CD14-positive monocyte (primary cell): ENCODE results near the gene B3GAT2. TPM values are rescaled to one million over a fixed set of nuclear protein-coding genes. Genes with fewer than 3 reads are reported as not detected.

Source experiments
- DNase-seq, 3 donors: peaks; one replicate each; pipeline ENCODE4 v3.0.0-alpha.2; 2011 to 2022
- H2AFZ ChIP-seq: 2 replicates; pipeline ENCODE4 v1.6.0; 2012; ENCODE audit warnings: mild to moderate bottlenecking, low read depth, low read length, inconsistent platforms; ENCODE audit not compliant: insufficient read depth, poor library complexity, severe bottlenecking
- H3K27ac ChIP-seq, 2 donors: 1 replicate in 1 of 2; 2 replicates in 1 of 2; pipeline ENCODE4 v1.5.1; 2012 to 2013; ENCODE audit warnings: low read length in 2 of 2, control low read depth in 1 of 2, inconsistent platforms in 1 of 2, low read depth in 1 of 2, mild to moderate bottlenecking in 1 of 2
- H3K27me3 ChIP-seq, 2 donors: one replicate each; pipeline versions ENCODE4 v1.6.0 to v1.6.1; 2011 to 2013; ENCODE audit warnings: low read length in 2 of 2; ENCODE audit not compliant: control insufficient read depth in 2 of 2, insufficient read depth in 2 of 2
- H3K36me3 ChIP-seq, 2 donors: replicated peaks in 1 of 2; 1 replicate in 1 of 2; 2 replicates in 1 of 2; pipeline versions ENCODE4 v1.5.1 to v1.6.1; 2012 to 2013; ENCODE audit warnings: low read length in 2 of 2, control low read depth in 1 of 2, inconsistent platforms in 1 of 2, mild to moderate bottlenecking in 1 of 2; ENCODE audit not compliant: insufficient read depth in 2 of 2, control insufficient read depth in 1 of 2
- H3K4me1 ChIP-seq, 2 donors: 1 replicate in 1 of 2; 2 replicates in 1 of 2; pipeline versions ENCODE4 v1.5.1 to v1.6.1; 2012 to 2013; ENCODE audit warnings: low read length in 2 of 2, control low read depth in 1 of 2, inconsistent platforms in 1 of 2, mild to moderate bottlenecking in 1 of 2, moderate library complexity in 1 of 2; ENCODE audit not compliant: insufficient read depth in 2 of 2, control insufficient read depth in 1 of 2
- H3K4me2 ChIP-seq: replicated peaks from 2 replicates; pipeline ENCODE3; 2012; ENCODE audit warnings: low read length, moderate library complexity, mild to moderate bottlenecking; ENCODE audit not compliant: poor library complexity, severe bottlenecking; ENCODE audit errors: extremely low read depth
- H3K4me3 ChIP-seq, 3 experiments: fragments of 200-600 bp in 1 of 3; sonication (generic) in 1 of 3; replicated peaks in 1 of 3; 1 replicate in 2 of 3; 2 replicates in 1 of 3; pipeline ENCODE4 v1.5.1; 2011 to 2013; ENCODE audit warnings: low read length in 3 of 3, mild to moderate bottlenecking in 3 of 3, control low read depth in 2 of 3, low read depth in 2 of 3, inconsistent platforms in 1 of 3, moderate library complexity in 1 of 3
- H3K79me2 ChIP-seq: 2 replicates; pipeline ENCODE4 v1.6.0; 2012; ENCODE audit warnings: mild to moderate bottlenecking, control low read depth, inconsistent platforms, low read length, moderate library complexity; ENCODE audit not compliant: insufficient read depth
- H3K9ac ChIP-seq: 2 replicates; pipeline ENCODE4 v1.6.0; 2017; ENCODE audit warnings: low read length, mild to moderate bottlenecking; ENCODE audit not compliant: insufficient read depth, poor library complexity, severe bottlenecking
- H3K9me3 ChIP-seq, 2 donors: replicated peaks in 1 of 2; 1 replicate in 1 of 2; 2 replicates in 1 of 2; pipeline versions ENCODE4 v1.5.1 to v1.6.1; 2012 to 2013; ENCODE audit warnings: low read length in 2 of 2, control low read depth in 1 of 2; ENCODE audit not compliant: control insufficient read depth in 1 of 2, insufficient read depth in 1 of 2
- H4K20me1 ChIP-seq: 2 replicates; pipeline ENCODE4 v1.6.0; 2012; ENCODE audit warnings: mild to moderate bottlenecking, low read length, control low read depth, moderate library complexity; ENCODE audit not compliant: insufficient read depth
- H3K27ac Mint-ChIP-seq, 7 donors: one replicate each; pipeline ENCODE4 v1.8.0; 2020; ENCODE audit warnings: mild to moderate bottlenecking in 7 of 7, mixed read lengths in 7 of 7, moderate library complexity in 6 of 7, inconsistent platforms in 2 of 7
- H3K27me3 Mint-ChIP-seq, 3 donors: one replicate each; pipeline ENCODE4 v1.8.0; 2021 to 2022; ENCODE audit warnings: low read depth in 3 of 3, mild to moderate bottlenecking in 3 of 3, mixed read lengths in 3 of 3, moderate library complexity in 3 of 3, inconsistent platforms in 1 of 3
- H3K36me3 Mint-ChIP-seq, 2 donors: one replicate each; pipeline ENCODE4 v1.8.0; 2020; ENCODE audit warnings: mixed read lengths in 2 of 2, inconsistent platforms in 1 of 2, mild to moderate bottlenecking in 1 of 2
- H3K4me1 Mint-ChIP-seq: one replicate; pipeline ENCODE4 v1.8.0; 2020; ENCODE audit warnings: mild to moderate bottlenecking, mixed read lengths
- H3K4me3 Mint-ChIP-seq, 2 donors: one replicate each; pipeline ENCODE4 v1.8.0; 2020; ENCODE audit warnings: mild to moderate bottlenecking in 2 of 2, mixed read lengths in 2 of 2, moderate library complexity in 1 of 2
- H3K9me3 Mint-ChIP-seq, 7 donors: one replicate each; pipeline ENCODE4 v1.8.0; 2020 to 2022; ENCODE audit warnings: mixed read lengths in 7 of 7, mild to moderate bottlenecking in 6 of 7, moderate library complexity in 6 of 7, inconsistent platforms in 2 of 7
- CTCF ChIP-seq: fragments of 200-600 bp; IDR thresholded peaks from one replicate; pipeline ENCODE4 v1.8.0; 2022; ENCODE audit warnings: antibody characterized with exemption, mild to moderate bottlenecking
- WGBS: methylation state at CpG from one replicate; pipeline ENCODE4 v1.1.5; 2013; ENCODE audit warnings: missing lambda C conversion rate; ENCODE audit not compliant: insufficient coverage; 5-methylcytosine and 5-hydroxymethylcytosine counted together
- intact Hi-C, 2 donors: fragments of 100-400 bp; cut with micrococcal nuclease; formaldehyde crosslinking; loops; one replicate each; pipeline versions ENCODE4 v1.15.0 to v1.15.1; 2023
- polyA plus RNA-seq, 3 donors: library from polyadenylated mRNA; depleted of rRNA in 1 of 3; unstranded in 2 of 3; stranded (reverse) in 1 of 3; fragments of 300-500 nt in 2 of 3; fragments of >200 nt in 1 of 3; fragmentation: Illumina TruSeq in 2 of 3; gene quantifications; 1 replicate in 2 of 3; 2 replicates in 1 of 3; pipeline ENCODE4 v1.2.3, GENCODE V29; 2012 to 2021

B3GAT2 gene
- polyA plus RNA-seq, 3 donors = 0.03 to 0.05 TPM; not detected in 1

- no peak overlapping the region for H3K27ac ChIP-seq
Measured at GRCh38 chr6:70933853-70934252, 23.0 kb downstream of the B3GAT2 start.

DNA sequence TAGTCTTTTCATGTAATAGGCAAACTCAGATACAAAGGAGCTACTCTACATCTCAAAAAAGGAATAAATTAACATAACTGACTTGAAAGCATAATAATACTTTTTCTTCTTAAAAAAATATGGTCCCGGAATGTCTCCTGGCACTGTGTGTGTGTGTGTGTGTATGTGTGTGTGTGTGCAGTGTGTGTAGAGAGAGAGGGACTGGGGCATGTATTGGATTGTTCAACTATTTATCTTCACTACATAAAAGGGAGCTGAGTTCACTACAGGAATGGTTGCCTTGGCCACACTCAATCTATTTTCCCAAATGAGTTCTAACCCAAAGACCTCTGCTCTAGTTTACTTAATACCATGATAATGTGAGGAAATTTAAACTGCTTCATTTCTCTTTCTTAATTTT, 51.1 kb downstream of the B3GAT2 start:
- Mint-ChIP-seq H3K36me3 (no peaks in the 10 kb centered on the region), H3K27me3 (peaks cover 5 to 6% (median 6%) of the 10 kb centered on the region in 3 donors), H3K4me1 (no peaks in the 10 kb centered on the region), H3K9me3 (peaks cover 0 to 1% (median 0%) of the 10 kb centered on the region in 7 donors), H3K27ac (no peak overlapping the region), H3K4me3 (no peak overlapping the region)
- intact Hi-C loops = no loop called here
- H3K27me3 ChIP-seq = no peaks in the 10 kb centered on the region
- no peak for DNase-seq
- H2AFZ ChIP-seq = no peak overlapping the region
- no CpG with 5 or more reads among the region's 1 CpG for WGBS
- no peak for TF ChIP-seq CTCF
- H3K27ac ChIP-seq = no peak overlapping the region
- no peaks in the 10 kb centered on the region for H3K9me3 ChIP-seq
- H3K4me3 ChIP-seq = no peak overlapping the region
- H3K36me3 ChIP-seq = no peaks in the 10 kb centered on the region
- no peak overlapping the region for H3K9ac ChIP-seq
- H3K4me1 ChIP-seq = no peaks in the 10 kb centered on the region
- no peak overlapping the region for H3K4me2 ChIP-seq
- no peaks in the 10 kb centered on the region for H4K20me1 ChIP-seq
- H3K79me2 ChIP-seq = no peaks in the 10 kb centered on the region

More at GRCh38 chr6:70933853-70934252, 23.0 kb downstream of the B3GAT2 start:
- Histone ChIP-seq H2AFZ (no peak overlapping the region), H3K9me3 (no peaks in the 10 kb centered on the region), H3K4me2 (no peak overlapping the region), H3K9ac (no peak overlapping the region), H3K79me2 (no peaks in the 10 kb centered on the region), H3K4me1 (no peaks in the 10 kb centered on the region), H4K20me1 (no peaks in the 10 kb centered on the region), H3K27me3 (no peaks in the 10 kb centered on the region), H3K4me3 (no peak overlapping the region), H3K36me3 (no peaks in the 10 kb centered on the region)
- Mint-ChIP-seq H3K27ac (no peak overlapping the region), H3K9me3 (peaks cover 0 to 7% (median 1%) of the 10 kb centered on the region in 7 donors), H3K4me1 (no peaks in the 10 kb centered on the region), H3K36me3 (no peaks in the 10 kb centered on the region), H3K27me3 (peaks cover 0 to 4% (median 3%) of the 10 kb centered on the region in 3 donors), H3K4me3 (no peak overlapping the region)
- TF ChIP-seq CTCF = no peak
- DNase-seq = no peak
- 100% methylated on average over 1 of the region's 3 CpGs for WGBS
- intact Hi-C loops = no loop called here
